ENCODE results near the gene MADD. TPM values are rescaled to one million over a fixed set of nuclear protein-coding genes. Genes with fewer than 3 reads are reported as not detected.

MADD gene
- total RNA-seq, 1 experiment from 2014 or later: 41.0 TPM

DNA sequence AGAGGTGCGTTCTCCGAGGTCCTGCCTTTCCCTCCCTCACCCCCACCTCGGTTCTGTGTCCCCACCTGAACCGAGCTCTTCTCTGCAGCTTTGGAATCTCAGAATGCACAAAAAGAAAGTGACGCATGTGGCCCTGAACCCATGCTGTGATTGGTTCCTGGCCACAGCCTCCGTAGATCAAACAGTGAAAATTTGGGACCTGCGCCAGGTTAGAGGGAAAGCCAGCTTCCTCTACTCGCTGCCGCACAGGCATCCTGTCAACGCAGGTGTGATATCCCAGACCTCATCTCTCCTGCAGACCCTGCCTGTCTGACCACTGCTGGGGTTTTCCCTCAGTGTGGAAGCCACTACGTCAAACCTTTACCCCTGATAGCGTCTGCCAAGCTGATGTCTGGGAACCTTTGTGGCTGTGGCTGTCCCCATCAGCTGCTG, 35.2 kb upstream of the MADD start:
- no peaks in the 10 kb centered on the region for H4K20me1 ChIP-seq (ENCODE audit: control insufficient read depth, insufficient read depth, insufficient read length)

More for the DNA sequence above, 35.2 kb upstream of the MADD start:
- Histone ChIP-seq H4K8ac (replicated peaks; ENCODE audit: insufficient read length, low read depth, low read length) (no peak overlapping the region), H2AFZ (ENCODE audit: low read length) (no peak overlapping the region), H3K4me2 (ENCODE audit: insufficient read depth, insufficient read length, low read length) (no peak overlapping the region), H2BK15ac (ENCODE audit: low read depth, low read length) (no peak overlapping the region), H3K14ac (ENCODE audit: insufficient read depth, low read length) (no peak overlapping the region), H4K5ac (ENCODE audit: insufficient read length, low read depth, low read length) (no peak overlapping the region), H2BK20ac (ENCODE audit: low read depth, low read length, poor library complexity, severe bottlenecking) (no peak overlapping the region), H3K4me1 (ENCODE audit: insufficient read depth, low read length) (no peaks in the 10 kb centered on the region), H3K23me2 (ENCODE audit: insufficient read length, low read depth, low read length, poor library complexity, severe bottlenecking) (no peaks in the 10 kb centered on the region), H3K4ac (ENCODE audit: low read depth, low read length) (no peak overlapping the region), H3K18ac (ENCODE audit: insufficient read length, low read depth, low read length) (no peak overlapping the region), H4K91ac (ENCODE audit: insufficient read length, low read depth, low read length) (no peak overlapping the region), H3K79me1 (ENCODE audit: insufficient read depth, low read depth, low read length, poor library complexity, severe bottlenecking) (no peaks in the 10 kb centered on the region), H3K56ac (ENCODE audit: insufficient read length, low read depth, low read length) (no peak overlapping the region), H3K23ac (ENCODE audit: insufficient read length, low read depth, low read length) (no peak overlapping the region), H3K27ac (ENCODE audit: insufficient read length, low read depth, low read length) (no peak overlapping the region), H2BK12ac (ENCODE audit: insufficient read length, low read depth, low read length) (no peak overlapping the region), H3T11ph (ENCODE audit: low read length) (no peak overlapping the region), H2BK120ac (ENCODE audit: low read depth, low read length, poor library complexity, severe bottlenecking) (no peak overlapping the region), H2AK5ac (ENCODE audit: insufficient read length, low read length) (no peak overlapping the region), H3K9me3 (ENCODE audit: control insufficient read depth, low read depth, low read length) (no peaks in the 10 kb centered on the region), H2BK5ac (ENCODE audit: insufficient read length, low read length) (no peak overlapping the region), H3K27me3 (ENCODE audit: insufficient read depth, low read length) (no peaks in the 10 kb centered on the region), H3K9ac (ENCODE audit: extremely low read depth, insufficient read length, low read length) (no peak overlapping the region), H3K79me2 (ENCODE audit: insufficient read depth, low read length) (no peaks in the 10 kb centered on the region)
- Mint-ChIP-seq H3K27me3 (ENCODE audit: low read depth) (no peaks in the 10 kb centered on the region), H3K36me3 (ENCODE audit: insufficient read depth in 1 of 3, low read depth in 3 of 3) (peaks cover 0 to 61% (median 48%) of the 10 kb centered on the region in 3 experiments; a peak in 5 of 7 replicates), H3K9me3 (no peaks in the 10 kb centered on the region), H3K4me3 (no peak overlapping the region), H3K4me1 (peaks cover 0 to 9% of the 10 kb centered on the region in 2 experiments; a peak in 3 of 4 replicates), H3K27ac (peak overlapping the region in 2 of 3 experiments; percentile 15 to 68; a peak in 4 of 7 replicates)
- no peak for DNase-seq
- no CpG with 5 or more reads among the region's 12 CpGs for WGBS (ENCODE audit: extremely low coverage, insufficient read length, low lambda C conversion rate)
- TF ChIP-seq, protein P1, sequence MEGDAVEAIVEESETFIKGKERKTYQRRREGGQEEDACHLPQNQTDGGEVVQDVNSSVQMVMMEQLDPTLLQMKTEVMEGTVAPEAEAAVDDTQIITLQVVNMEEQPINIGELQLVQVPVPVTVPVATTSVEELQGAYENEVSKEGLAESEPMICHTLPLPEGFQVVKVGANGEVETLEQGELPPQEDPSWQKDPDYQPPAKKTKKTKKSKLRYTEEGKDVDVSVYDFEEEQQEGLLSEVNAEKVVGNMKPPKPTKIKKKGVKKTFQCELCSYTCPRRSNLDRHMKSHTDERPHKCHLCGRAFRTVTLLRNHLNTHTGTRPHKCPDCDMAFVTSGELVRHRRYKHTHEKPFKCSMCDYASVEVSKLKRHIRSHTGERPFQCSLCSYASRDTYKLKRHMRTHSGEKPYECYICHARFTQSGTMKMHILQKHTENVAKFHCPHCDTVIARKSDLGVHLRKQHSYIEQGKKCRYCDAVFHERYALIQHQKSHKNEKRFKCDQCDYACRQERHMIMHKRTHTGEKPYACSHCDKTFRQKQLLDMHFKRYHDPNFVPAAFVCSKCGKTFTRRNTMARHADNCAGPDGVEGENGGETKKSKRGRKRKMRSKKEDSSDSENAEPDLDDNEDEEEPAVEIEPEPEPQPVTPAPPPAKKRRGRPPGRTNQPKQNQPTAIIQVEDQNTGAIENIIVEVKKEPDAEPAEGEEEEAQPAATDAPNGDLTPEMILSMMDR (conservative IDR thresholded peaks at IDR 0.05): no peak
